ENCODE data around the gene POLRMT. TPM values are rescaled to one million over a fixed set of nuclear protein-coding genes. Genes with fewer than 3 reads are reported as not detected.
A peak's percentile ranks its signal among the peaks of the same experiment; 100 is the strongest.

Gene POLRMT
- total RNA-seq, 1 donor from 2014 or later = 68.4 TPM

DNA sequence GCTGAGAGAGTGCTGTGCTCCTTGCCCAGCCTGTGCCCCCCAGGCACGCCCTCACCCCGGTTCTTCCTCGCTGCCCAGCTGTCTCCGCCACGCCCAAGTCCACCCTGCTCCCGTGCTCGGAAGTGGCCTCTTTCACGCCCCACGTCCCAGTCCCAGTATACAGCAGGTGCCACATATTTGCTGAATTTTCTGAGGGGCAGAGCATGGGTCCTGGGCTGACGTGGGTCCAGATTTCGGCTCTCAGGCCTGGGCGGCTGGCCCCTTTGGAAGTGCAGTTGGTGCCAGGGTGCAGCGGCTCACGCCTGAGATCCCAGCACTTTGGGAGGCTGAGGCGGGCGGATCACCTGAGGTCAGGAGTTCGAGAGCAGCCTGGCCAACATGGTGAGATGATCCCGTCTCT, 40.3 kb downstream of the POLRMT start:
- H3K9me3 Mint-ChIP-seq (ENCODE audit: low read depth) = no peaks in the 10 kb centered on the region
- H3K27me3 Mint-ChIP-seq = peaks cover 37% of the 10 kb centered on the region
- H3K4me3 Mint-ChIP-seq (ENCODE audit: low read depth) = no peak overlapping the region
- DNase-seq (ENCODE audit: low spot score, unreplicated experiment) = no peak
- TF ChIP-seq, protein P1, sequence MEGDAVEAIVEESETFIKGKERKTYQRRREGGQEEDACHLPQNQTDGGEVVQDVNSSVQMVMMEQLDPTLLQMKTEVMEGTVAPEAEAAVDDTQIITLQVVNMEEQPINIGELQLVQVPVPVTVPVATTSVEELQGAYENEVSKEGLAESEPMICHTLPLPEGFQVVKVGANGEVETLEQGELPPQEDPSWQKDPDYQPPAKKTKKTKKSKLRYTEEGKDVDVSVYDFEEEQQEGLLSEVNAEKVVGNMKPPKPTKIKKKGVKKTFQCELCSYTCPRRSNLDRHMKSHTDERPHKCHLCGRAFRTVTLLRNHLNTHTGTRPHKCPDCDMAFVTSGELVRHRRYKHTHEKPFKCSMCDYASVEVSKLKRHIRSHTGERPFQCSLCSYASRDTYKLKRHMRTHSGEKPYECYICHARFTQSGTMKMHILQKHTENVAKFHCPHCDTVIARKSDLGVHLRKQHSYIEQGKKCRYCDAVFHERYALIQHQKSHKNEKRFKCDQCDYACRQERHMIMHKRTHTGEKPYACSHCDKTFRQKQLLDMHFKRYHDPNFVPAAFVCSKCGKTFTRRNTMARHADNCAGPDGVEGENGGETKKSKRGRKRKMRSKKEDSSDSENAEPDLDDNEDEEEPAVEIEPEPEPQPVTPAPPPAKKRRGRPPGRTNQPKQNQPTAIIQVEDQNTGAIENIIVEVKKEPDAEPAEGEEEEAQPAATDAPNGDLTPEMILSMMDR (IDR thresholded peaks at IDR 0.05; ENCODE audit: unreplicated experiment) = no peak
- no peaks in the 10 kb centered on the region for H3K36me3 Mint-ChIP-seq (ENCODE audit: insufficient read depth)
- peaks cover 2% of the 10 kb centered on the region for H3K4me1 Mint-ChIP-seq (ENCODE audit: low read depth)
- no peak overlapping the region for H3K27ac Mint-ChIP-seq

DNA sequence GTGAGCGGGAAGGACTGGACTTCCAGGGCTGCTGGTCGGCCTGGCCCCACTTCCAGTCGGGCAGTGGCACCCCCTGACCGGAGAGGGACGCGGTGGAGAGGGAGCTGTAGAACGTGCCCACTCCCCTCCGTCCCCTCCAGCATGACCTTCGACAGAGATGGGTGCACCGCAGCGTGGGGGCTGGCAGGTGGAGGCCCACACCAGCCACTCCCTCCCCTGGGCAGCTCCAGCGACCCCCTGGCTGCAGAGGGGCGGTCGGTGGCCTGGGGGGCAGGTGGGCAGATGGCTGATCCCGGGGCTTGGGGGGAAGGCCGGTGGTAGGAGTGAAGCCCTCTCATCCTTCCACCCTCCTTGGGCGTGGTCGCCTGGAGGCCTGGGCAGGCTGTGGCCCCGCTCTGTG, 41.2 kb downstream of the POLRMT start:
- no peak for DNase-seq (ENCODE audit: low spot score, unreplicated experiment)
- no peak overlapping the region for H3K27ac Mint-ChIP-seq
- no peaks in the 10 kb centered on the region for H3K36me3 Mint-ChIP-seq (ENCODE audit: insufficient read depth)
- no peak overlapping the region for H3K4me3 Mint-ChIP-seq (ENCODE audit: low read depth)
- peaks cover 39% of the 10 kb centered on the region for H3K27me3 Mint-ChIP-seq
- TF ChIP-seq, protein P1 (IDR thresholded peaks at IDR 0.05; ENCODE audit: unreplicated experiment) = no peak
- H3K9me3 Mint-ChIP-seq (ENCODE audit: low read depth) = no peaks in the 10 kb centered on the region
- H3K4me1 Mint-ChIP-seq (ENCODE audit: low read depth) = peaks cover 2% of the 10 kb centered on the region

DNA sequence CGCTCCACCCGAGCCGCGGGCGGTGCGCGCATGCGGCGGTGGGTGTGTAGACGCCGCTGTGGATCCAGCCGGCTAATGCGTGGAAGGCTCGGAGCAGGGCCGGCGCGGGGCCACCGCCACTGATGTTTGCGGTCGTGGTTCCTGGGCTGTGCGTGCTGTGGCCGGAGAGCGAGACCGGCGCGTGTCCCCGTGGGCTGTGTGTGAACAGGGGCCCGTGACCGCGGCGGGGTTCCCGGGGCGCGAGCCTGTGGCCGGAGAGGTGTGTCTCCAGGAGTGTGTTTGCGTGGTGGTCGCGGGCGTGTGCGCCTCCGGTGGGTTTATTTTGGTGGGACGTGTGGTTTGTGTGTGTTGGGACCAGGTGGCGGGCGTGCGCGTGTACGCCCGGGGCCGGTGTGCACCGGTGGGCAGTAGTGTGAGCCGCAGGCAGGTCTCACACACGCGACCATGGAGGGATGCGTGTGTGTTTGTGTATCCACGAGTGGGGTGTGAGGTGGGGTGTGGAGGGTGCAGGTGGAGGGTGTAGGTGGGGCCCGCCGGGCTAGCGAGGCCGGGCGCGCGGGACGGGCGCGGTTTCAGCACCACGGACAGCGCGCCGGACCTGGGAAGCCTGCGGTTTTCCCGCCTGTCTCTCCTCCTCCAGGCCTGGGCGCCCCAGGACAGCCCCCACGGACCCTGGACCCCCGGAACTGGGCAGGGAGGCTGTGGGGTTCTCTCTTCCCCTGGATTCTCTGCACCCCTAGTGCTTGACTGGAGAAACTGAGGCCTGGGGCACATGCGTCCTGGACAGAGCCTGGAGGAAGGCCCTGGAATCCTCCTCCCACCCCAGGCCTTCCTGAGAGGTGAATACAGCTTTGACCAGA, 42.0 kb downstream of the POLRMT start:
- TF ChIP-seq, protein P1 (IDR thresholded peaks at IDR 0.05; ENCODE audit: unreplicated experiment) = no peak
- H3K9me3 Mint-ChIP-seq (ENCODE audit: low read depth) = no peaks in the 10 kb centered on the region
- no peaks in the 10 kb centered on the region for H3K36me3 Mint-ChIP-seq (ENCODE audit: insufficient read depth)
- H3K27me3 Mint-ChIP-seq = peaks cover 41% of the 10 kb centered on the region
- DNase-seq (ENCODE audit: low spot score, unreplicated experiment) = peak; percentile 49
- peaks cover 2% of the 10 kb centered on the region for H3K4me1 Mint-ChIP-seq (ENCODE audit: low read depth)
- no peak overlapping the region for H3K27ac Mint-ChIP-seq
- peak overlapping the region; percentile 57 for H3K4me3 Mint-ChIP-seq (ENCODE audit: low read depth)

DNA sequence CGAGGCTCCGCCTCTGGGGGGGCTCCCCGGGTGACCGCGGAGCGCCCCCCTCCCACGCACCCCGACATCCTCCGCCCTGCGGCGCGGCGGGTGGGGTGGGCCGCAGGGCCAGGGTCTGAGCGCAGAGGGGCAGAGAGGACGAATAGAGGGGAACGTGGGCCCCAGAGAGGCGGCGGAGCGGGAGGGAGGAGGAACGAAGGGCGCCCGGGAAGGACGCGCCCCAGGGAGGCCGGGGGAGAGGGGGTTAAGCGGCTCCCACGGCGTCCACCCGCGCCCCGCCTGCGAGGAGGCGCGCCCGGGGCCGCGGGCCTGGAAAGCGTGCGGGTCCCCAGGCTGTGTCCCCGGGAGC, 42.6 kb downstream of the POLRMT start:
- no peak for DNase-seq (ENCODE audit: low spot score, unreplicated experiment)
- no peak overlapping the region for H3K27ac Mint-ChIP-seq
- no peaks in the 10 kb centered on the region for H3K36me3 Mint-ChIP-seq (ENCODE audit: insufficient read depth)
- no peak overlapping the region for H3K4me3 Mint-ChIP-seq (ENCODE audit: low read depth)
- no peaks in the 10 kb centered on the region for H3K9me3 Mint-ChIP-seq (ENCODE audit: low read depth)
- H3K4me1 Mint-ChIP-seq (ENCODE audit: low read depth) = peaks cover 2% of the 10 kb centered on the region
- TF ChIP-seq, protein P1 (IDR thresholded peaks at IDR 0.05; ENCODE audit: unreplicated experiment) = no peak
- peaks cover 40% of the 10 kb centered on the region for H3K27me3 Mint-ChIP-seq

DNA sequence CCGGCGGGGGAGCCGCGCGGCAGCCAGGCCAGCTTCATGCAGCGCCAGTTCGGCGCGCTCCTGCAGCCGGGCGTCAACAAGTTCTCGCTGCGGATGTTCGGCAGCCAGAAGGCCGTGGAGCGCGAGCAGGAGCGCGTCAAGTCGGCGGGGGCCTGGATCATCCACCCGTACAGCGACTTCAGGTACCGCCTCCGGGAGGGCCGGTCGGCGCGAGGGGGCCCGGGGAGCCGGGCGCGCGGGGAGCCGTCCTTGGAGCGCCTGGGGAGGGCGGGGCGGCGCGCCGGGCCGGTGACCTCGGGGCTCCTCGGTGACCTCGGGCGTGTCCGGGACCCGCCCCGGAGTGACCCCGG, 43.0 kb downstream of the POLRMT start:
- DNase-seq (ENCODE audit: low spot score, unreplicated experiment) = no peak
- no peak overlapping the region for H3K4me3 Mint-ChIP-seq (ENCODE audit: low read depth)
- TF ChIP-seq, protein P1 (IDR thresholded peaks at IDR 0.05; ENCODE audit: unreplicated experiment) = no peak
- H3K4me1 Mint-ChIP-seq (ENCODE audit: low read depth) = peaks cover 2% of the 10 kb centered on the region
- H3K27me3 Mint-ChIP-seq = peaks cover 40% of the 10 kb centered on the region
- H3K9me3 Mint-ChIP-seq (ENCODE audit: low read depth) = no peaks in the 10 kb centered on the region
- no peaks in the 10 kb centered on the region for H3K36me3 Mint-ChIP-seq (ENCODE audit: insufficient read depth)
- H3K27ac Mint-ChIP-seq = no peak overlapping the region
